Activated CD4-positive, alpha-beta memory T cell treated with anti-CD3 and anti-CD28 coated beads, Interleukin-2, amount 10 ng/mL, durations not matched to agents 7 days and 5 days (primary cell): ENCODE data around the gene GCNT2. TPM values are rescaled to one million over a fixed set of nuclear protein-coding genes. Genes with fewer than 3 reads are reported as not detected.
"Not testable (repeated sequence)": the region's sequence is repeated elsewhere in the genome, so short reads cannot be mapped to it uniquely, and the experiment has no call there.

ENCODE experiments used
- CTCF ChIA-PET: fragments of 350-600 bp; sonication (Branson Sonifier 250); formaldehyde crosslinking; loops from one replicate; lab custom pipeline; 2021; ENCODE audit warnings: antibody characterized with exemption, inconsistent platforms; lab: Charles Lee
- POLR2A ChIA-PET: fragments of 350-600 bp; sonication (Branson Sonifier 250); formaldehyde crosslinking; loops from one replicate; lab custom pipeline; 2021; ENCODE audit warnings: antibody characterized with exemption; lab: Charles Lee
- DNase-seq: peaks from one replicate; pipeline ENCODE4 v3.0.0-alpha.2; 2020
- H3K27ac Mint-ChIP-seq: one replicate; pipeline ENCODE4 v1.8.0; 2021; ENCODE audit warnings: mild to moderate bottlenecking, mixed read lengths
- H3K27me3 Mint-ChIP-seq: one replicate; pipeline ENCODE4 v1.8.0; 2021; ENCODE audit warnings: mixed read lengths
- H3K36me3 Mint-ChIP-seq: one replicate; pipeline ENCODE4 v1.8.0; 2021; ENCODE audit warnings: low read depth, mixed read lengths
- H3K4me1 Mint-ChIP-seq: one replicate; pipeline ENCODE4 v1.8.0; 2021; ENCODE audit warnings: mixed read lengths
- H3K4me3 Mint-ChIP-seq: one replicate; pipeline ENCODE4 v1.8.0; 2021; ENCODE audit warnings: mild to moderate bottlenecking, mixed read lengths
- H3K9me3 Mint-ChIP-seq: one replicate; pipeline ENCODE4 v1.8.0; 2021; ENCODE audit warnings: mixed read lengths
- total RNA-seq, 2 experiments: library from RNA; stranded (reverse); gene quantifications; one replicate each; pipeline ENCODE4 v1.2.3, GENCODE V29; 2021

The GCNT2 gene
- total RNA-seq, 2 experiments from 2014 or later, result 3.0 to 3.1 TPM

GRCh38 chr6:10520468-10520867, 683 bp upstream of the GCNT2 start:
- ChIA-PET CTCF (no interaction called here), POLR2A (no interaction called here)
- Mint-ChIP-seq H3K27ac (no peak overlapping the region), H3K36me3 (no peaks in the 10 kb centered on the region), H3K4me3 (no peak overlapping the region), H3K27me3 (peaks cover 7% of the 10 kb centered on the region), H3K9me3 (no peaks in the 10 kb centered on the region), H3K4me1 (peaks cover 3% of the 10 kb centered on the region)
- DNase-seq, result no peak

GRCh38 chr6:10522929-10523573, 1.9 kb downstream of the GCNT2 start:
- H3K4me3 Mint-ChIP-seq, result no peak overlapping the region
- no peak for DNase-seq
- H3K9me3 Mint-ChIP-seq, result no peaks in the 10 kb centered on the region
- CTCF ChIA-PET, result interaction anchor here (0.6 to 1.4 kb wide), 2 partner anchors 279 to 360 kb away, joined by 3 to 4 read pairs; no protein-coding TSS in a partner anchor
- H3K36me3 Mint-ChIP-seq, result no peaks in the 10 kb centered on the region
- peaks cover 8% of the 10 kb centered on the region for H3K4me1 Mint-ChIP-seq
- no peak overlapping the region for H3K27ac Mint-ChIP-seq
- POLR2A ChIA-PET, result interaction anchor here (1.2 kb wide), 1 partner anchor 316 kb away, joined by 3 read pairs; no protein-coding TSS in a partner anchor
- peaks cover 7% of the 10 kb centered on the region for H3K27me3 Mint-ChIP-seq

- POLR2A ChIA-PET, result no interaction called here
- CTCF ChIA-PET, result no interaction called here
- H3K4me1 Mint-ChIP-seq, result peaks cover 25% of the 10 kb centered on the region
- H3K27me3 Mint-ChIP-seq, result peaks cover 8% of the 10 kb centered on the region
- no peak for DNase-seq
- no peaks in the 10 kb centered on the region for H3K9me3 Mint-ChIP-seq
- H3K27ac Mint-ChIP-seq, result no peak overlapping the region
- no peak overlapping the region for H3K4me3 Mint-ChIP-seq
- H3K36me3 Mint-ChIP-seq, result peaks cover 2% of the 10 kb centered on the region
These were observed 5.0 kb downstream of the GCNT2 start for GRCh38 chr6:10526156-10526555.

GRCh38 chr6:10528158-10528981, 7.2 kb downstream of the GCNT2 start:
- H3K27ac Mint-ChIP-seq, result peak overlapping the region; percentile 76
- CTCF ChIA-PET, result interaction anchor here (1.2 to 1.3 kb wide), 3 partner anchors 17 to 310 kb away, joined by 3 read pairs; partner anchors contain the start of genes C6orf52, MAK and PAK1IP1
- peaks cover 8% of the 10 kb centered on the region for H3K36me3 Mint-ChIP-seq
- peak overlapping the region; percentile 78 for H3K4me3 Mint-ChIP-seq
- no peaks in the 10 kb centered on the region for H3K9me3 Mint-ChIP-seq
- DNase-seq, result peak; percentile 41
- peaks cover 43% of the 10 kb centered on the region for H3K4me1 Mint-ChIP-seq
- H3K27me3 Mint-ChIP-seq, result peaks cover 3% of the 10 kb centered on the region
- POLR2A ChIA-PET, result interaction anchor here (0.6 to 1.6 kb wide), 4 partner anchors 166 to 311 kb away, joined by 3 to 13 read pairs (median 4); partner anchors contain the start of genes C6orf52, PAK1IP1 and TMEM14B

GRCh38 chr6:10529231-10529801, 8.2 kb downstream of the GCNT2 start:
- CTCF ChIA-PET, result interaction anchor here (1.2 to 1.3 kb wide), 3 partner anchors 16 to 309 kb away, joined by 3 read pairs; partner anchors contain the start of genes C6orf52, MAK and PAK1IP1
- peak; percentile 18 for DNase-seq
- H3K4me1 Mint-ChIP-seq, result peaks cover 47% of the 10 kb centered on the region

DNA sequence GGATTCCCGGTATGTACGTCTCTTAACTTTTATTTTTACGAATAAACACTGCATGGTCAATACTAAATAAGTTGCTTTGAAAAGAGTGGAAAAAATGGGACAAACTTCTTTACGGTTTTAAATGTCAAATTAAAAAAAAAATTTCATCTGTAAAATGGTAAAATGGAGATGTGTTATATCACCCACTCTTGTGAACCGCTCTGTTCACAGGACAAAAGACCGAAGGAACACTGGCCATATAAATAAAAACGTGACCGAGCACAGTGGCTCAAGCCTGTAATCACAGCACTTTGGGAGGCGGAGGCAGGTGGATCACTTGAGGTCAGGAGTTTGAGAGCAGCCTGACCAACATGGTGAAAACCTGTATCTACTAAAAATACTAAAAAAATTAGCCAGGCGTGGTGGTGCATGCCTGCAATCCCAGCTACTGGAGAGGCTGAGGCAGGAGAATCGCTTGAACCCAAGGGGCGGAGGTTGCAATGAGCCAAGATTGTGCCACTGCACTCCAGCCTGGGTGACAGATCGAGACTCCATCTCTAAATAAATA, 8.8 kb downstream of the GCNT2 start:
- H3K27me3 Mint-ChIP-seq, CTCF ChIA-PET, H3K36me3 Mint-ChIP-seq, DNase-seq, H3K9me3 Mint-ChIP-seq: not testable (repeated sequence)
- H3K4me1 Mint-ChIP-seq, result peaks cover 49% of the 10 kb centered on the region
- POLR2A ChIA-PET, result interaction anchor here (1.6 kb wide), 1 partner anchor 217 kb away, joined by 13 read pairs; the partner anchor contains the start of gene TMEM14B
- peak overlapping the region; percentile 78 for H3K4me3 Mint-ChIP-seq
- peak overlapping the region; percentile 76 for H3K27ac Mint-ChIP-seq

More at GRCh38 chr6:10529231-10529801, 8.2 kb downstream of the GCNT2 start:
- H3K27me3 Mint-ChIP-seq, result peaks cover 3% of the 10 kb centered on the region
- H3K4me3 Mint-ChIP-seq, result peak overlapping the region; percentile 78
- H3K36me3 Mint-ChIP-seq, result peaks cover 8% of the 10 kb centered on the region
- POLR2A ChIA-PET, result interaction anchor here (1.4 to 1.6 kb wide), 2 partner anchors 192 to 218 kb away, joined by 4 to 13 read pairs; partner anchors contain the start of gene TMEM14B
- H3K27ac Mint-ChIP-seq, result peak overlapping the region; percentile 76
- no peaks in the 10 kb centered on the region for H3K9me3 Mint-ChIP-seq

DNA sequence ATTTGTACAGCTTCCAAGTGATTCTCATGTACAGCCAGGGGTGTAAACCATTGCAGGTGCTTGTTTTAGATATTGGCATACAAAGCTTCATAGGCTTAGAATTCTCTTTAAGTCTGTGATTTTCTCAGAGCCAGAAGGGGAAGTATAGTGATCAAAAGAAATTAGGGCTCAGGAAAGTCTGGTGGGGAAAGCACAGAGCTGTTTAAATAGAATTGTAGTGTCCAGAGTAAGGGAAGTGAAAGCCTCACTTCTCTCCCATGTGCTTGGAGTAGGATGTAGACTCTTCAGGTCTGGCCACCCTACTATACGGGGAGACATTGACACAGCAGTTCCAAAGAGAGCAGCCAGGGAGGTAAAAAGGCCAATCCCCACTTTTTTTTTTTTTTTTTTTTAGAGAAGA, 10.4 kb downstream of the GCNT2 start:
- H3K27me3 Mint-ChIP-seq, result peaks cover 1% of the 10 kb centered on the region
- H3K36me3 Mint-ChIP-seq, result peaks cover 8% of the 10 kb centered on the region
- no peak overlapping the region for H3K27ac Mint-ChIP-seq
- H3K9me3 Mint-ChIP-seq, result no peaks in the 10 kb centered on the region
- POLR2A ChIA-PET, result no interaction called here
- DNase-seq, result no peak
- H3K4me3 Mint-ChIP-seq, result peak overlapping the region; percentile 28
- H3K4me1 Mint-ChIP-seq, result peaks cover 49% of the 10 kb centered on the region
- CTCF ChIA-PET, result interaction anchor here (0.6 to 0.7 kb wide), 2 partner anchors 206 to 286 kb away, joined by 3 read pairs; no protein-coding TSS in a partner anchor

DNA sequence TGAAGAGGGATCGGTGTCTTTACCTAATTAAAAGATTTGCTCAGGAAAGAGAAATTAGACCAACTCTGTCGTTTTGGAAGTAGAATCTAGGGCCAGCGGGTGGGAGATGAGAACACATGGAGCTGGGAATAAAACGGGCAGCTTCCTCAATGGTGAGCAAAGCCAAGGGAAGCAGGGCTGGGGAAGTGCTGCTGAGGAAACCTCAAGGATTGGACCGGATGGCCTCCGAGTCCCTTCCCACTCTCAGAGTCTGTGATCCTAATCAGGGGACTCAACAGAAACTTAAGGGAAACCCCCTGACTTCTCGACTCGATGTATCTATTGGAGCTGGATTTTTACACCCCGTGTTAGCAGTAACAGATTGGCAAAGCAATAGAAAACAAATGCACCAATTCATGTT, 10.8 kb downstream of the GCNT2 start:
- POLR2A ChIA-PET, result no interaction called here
- Mint-ChIP-seq H3K4me3 (no peak overlapping the region), H3K27ac (no peak overlapping the region), H3K4me1 (peaks cover 49% of the 10 kb centered on the region), H3K36me3 (peaks cover 8% of the 10 kb centered on the region), H3K27me3 (peaks cover 1% of the 10 kb centered on the region), H3K9me3 (no peaks in the 10 kb centered on the region)
- no peak for DNase-seq
- CTCF ChIA-PET, result interaction anchor here (0.6 kb wide), 1 partner anchor 285 kb away, joined by 3 read pairs; no protein-coding TSS in a partner anchor

- CTCF ChIA-PET, result interaction anchor here (0.6 kb wide), 1 partner anchor 285 kb away, joined by 3 read pairs; no protein-coding TSS in a partner anchor
- no peak overlapping the region for H3K4me3 Mint-ChIP-seq
- no peaks in the 10 kb centered on the region for H3K9me3 Mint-ChIP-seq
- no peak overlapping the region for H3K27ac Mint-ChIP-seq
- POLR2A ChIA-PET, result no interaction called here
- peaks cover 48% of the 10 kb centered on the region for H3K4me1 Mint-ChIP-seq
- H3K27me3 Mint-ChIP-seq, result peaks cover 1% of the 10 kb centered on the region
- no peak for DNase-seq
- peaks cover 8% of the 10 kb centered on the region for H3K36me3 Mint-ChIP-seq
These were observed 11.2 kb downstream of the GCNT2 start for GRCh38 chr6:10532392-10532791.

- no peak overlapping the region for H3K4me3 Mint-ChIP-seq
- H3K27ac Mint-ChIP-seq, result no peak overlapping the region
- H3K27me3 Mint-ChIP-seq, result peaks cover 1% of the 10 kb centered on the region
- H3K4me1 Mint-ChIP-seq, result peaks cover 34% of the 10 kb centered on the region
- peaks cover 8% of the 10 kb centered on the region for H3K36me3 Mint-ChIP-seq
- no peaks in the 10 kb centered on the region for H3K9me3 Mint-ChIP-seq
- DNase-seq, result no peak
- ChIA-PET CTCF (no interaction called here), POLR2A (no interaction called here)
These were observed 13.2 kb downstream of the GCNT2 start for GRCh38 chr6:10534419-10534762.

GRCh38 chr6:10535193-10535592, 14.0 kb downstream of the GCNT2 start:
- POLR2A ChIA-PET, result no interaction called here

GRCh38 chr6:10537726-10538125, 16.6 kb downstream of the GCNT2 start:
- no peaks in the 10 kb centered on the region for H3K27me3 Mint-ChIP-seq
- no peaks in the 10 kb centered on the region for H3K9me3 Mint-ChIP-seq
- DNase-seq, result no peak
- no peak overlapping the region for H3K27ac Mint-ChIP-seq
- H3K36me3 Mint-ChIP-seq, result peaks cover under 1% of the 10 kb centered on the region
- no peak overlapping the region for H3K4me3 Mint-ChIP-seq
- ChIA-PET POLR2A (no interaction called here), CTCF (interaction anchor here (0.8 kb wide), 1 partner anchor 27 kb away, joined by 3 read pairs; no protein-coding TSS in a partner anchor)
- peaks cover 9% of the 10 kb centered on the region for H3K4me1 Mint-ChIP-seq

More at GRCh38 chr6:10535193-10535592, 14.0 kb downstream of the GCNT2 start:
- Mint-ChIP-seq H3K27me3 (peaks cover 1% of the 10 kb centered on the region), H3K36me3 (peaks cover 8% of the 10 kb centered on the region), H3K4me3 (no peak overlapping the region), H3K4me1 (peaks cover 28% of the 10 kb centered on the region), H3K9me3 (no peaks in the 10 kb centered on the region), H3K27ac (no peak overlapping the region)
- CTCF ChIA-PET, result no interaction called here
- no peak for DNase-seq
